Stimulated activated CD8-positive, alpha-beta memory T cell treated with anti-CD3 and anti-CD28 coated beads, Interleukin-4, amount 100 ng/mL, for 24 hours (primary cell): ENCODE data around the gene FOXD1.

Source experiments
- DNase-seq: peaks from one replicate; pipeline ENCODE4 v3.0.0-alpha.2; 2020; ENCODE audit warnings: low read depth

FOXD1 gene

GRCh38 chr5:73438645-73439470 lies 9.7 kb downstream of the FOXD1 start:
- DNase-seq, result no peak

GRCh38 chr5:73437777-73438644 lies 10.6 kb downstream of the FOXD1 start:
- DNase-seq, result no peak

GRCh38 chr5:73437101-73437776 lies 11.3 kb downstream of the FOXD1 start:
- DNase-seq, result no peak

- no peak for DNase-seq
Measured at GRCh38 chr5:73436535-73437100, 12.0 kb downstream of the FOXD1 start.

GRCh38 chr5:73435759-73436534 lies 12.6 kb downstream of the FOXD1 start:
- DNase-seq, result no peak

GRCh38 chr5:73434907-73435306 lies 13.7 kb downstream of the FOXD1 start:
- DNase-seq, result no peak

- DNase-seq, result no peak
Measured at GRCh38 chr5:73434461-73434860, 14.1 kb downstream of the FOXD1 start.

GRCh38 chr5:73433982-73434342 lies 14.6 kb downstream of the FOXD1 start:
- DNase-seq, result no peak

- no peak for DNase-seq
Measured at GRCh38 chr5:73433272-73433981, 15.2 kb downstream of the FOXD1 start.

GRCh38 chr5:73431204-73431851 lies 17.2 kb downstream of the FOXD1 start:
- no peak for DNase-seq

GRCh38 chr5:73426034-73426433 lies 22.5 kb downstream of the FOXD1 start:
- no peak for DNase-seq

- no peak for DNase-seq
Measured at GRCh38 chr5:73424556-73424977, 24.0 kb downstream of the FOXD1 start.

- DNase-seq, result no peak
Measured at GRCh38 chr5:73422164-73422563, 26.4 kb downstream of the FOXD1 start.

- DNase-seq, result no peak
Measured at GRCh38 chr5:73420666-73421065, 27.9 kb downstream of the FOXD1 start.

GRCh38 chr5:73419465-73420390 lies 28.8 kb downstream of the FOXD1 start:
- no peak for DNase-seq

- no peak for DNase-seq
Measured at GRCh38 chr5:73419117-73419464, 29.5 kb downstream of the FOXD1 start.

- DNase-seq, result no peak
Measured at GRCh38 chr5:73418244-73418691, 30.3 kb downstream of the FOXD1 start.

- DNase-seq, result no peak
Measured at GRCh38 chr5:73417303-73418034, 31.1 kb downstream of the FOXD1 start.
